WERI-Rb-1 (cell line): Measurements from ENCODE around the gene DBN1.

Experiments
- DNase-seq: peaks from one replicate; pipeline ENCODE4 v3.0.0-alpha.2; 2020
- H3K27ac ChIP-seq: fragments of 250-450 bp; sonication (Bioruptor Pico); 2 replicates; pipeline ENCODE4 v1.5.1; 2020; ENCODE audit warnings: mild to moderate bottlenecking, moderate library complexity
- H3K27me3 ChIP-seq: fragments of 250-450 bp; sonication (Bioruptor Pico); 2 replicates; pipeline ENCODE4 v1.5.1; 2021; ENCODE audit warnings: mild to moderate bottlenecking, low read depth, moderate library complexity; ENCODE audit not compliant: insufficient read depth, severe bottlenecking
- H3K36me3 ChIP-seq: fragments of 250-450 bp; sonication (Bioruptor Pico); 2 replicates; pipeline ENCODE4 v1.5.1; 2020; ENCODE audit warnings: mild to moderate bottlenecking, moderate library complexity
- H3K4me3 ChIP-seq: 2 replicates; pipeline ENCODE4 v1.5.1; 2011; ENCODE audit warnings: low read depth, mild to moderate bottlenecking, control low read depth, low read length
- H3K9me3 ChIP-seq: fragments of 250-450 bp; sonication (Bioruptor Pico); 2 replicates; pipeline ENCODE4 v1.5.1; 2021; ENCODE audit warnings: mild to moderate bottlenecking, moderate library complexity; ENCODE audit not compliant: severe bottlenecking
- TF ChIP-seq, protein P1 (sequence below): IDR thresholded peaks from 2 replicates; pipeline ENCODE4 v1.5.1; 2011; ENCODE audit warnings: low read depth, mild to moderate bottlenecking, control low read depth, inconsistent platforms, low read length

DBN1 gene

DNA sequence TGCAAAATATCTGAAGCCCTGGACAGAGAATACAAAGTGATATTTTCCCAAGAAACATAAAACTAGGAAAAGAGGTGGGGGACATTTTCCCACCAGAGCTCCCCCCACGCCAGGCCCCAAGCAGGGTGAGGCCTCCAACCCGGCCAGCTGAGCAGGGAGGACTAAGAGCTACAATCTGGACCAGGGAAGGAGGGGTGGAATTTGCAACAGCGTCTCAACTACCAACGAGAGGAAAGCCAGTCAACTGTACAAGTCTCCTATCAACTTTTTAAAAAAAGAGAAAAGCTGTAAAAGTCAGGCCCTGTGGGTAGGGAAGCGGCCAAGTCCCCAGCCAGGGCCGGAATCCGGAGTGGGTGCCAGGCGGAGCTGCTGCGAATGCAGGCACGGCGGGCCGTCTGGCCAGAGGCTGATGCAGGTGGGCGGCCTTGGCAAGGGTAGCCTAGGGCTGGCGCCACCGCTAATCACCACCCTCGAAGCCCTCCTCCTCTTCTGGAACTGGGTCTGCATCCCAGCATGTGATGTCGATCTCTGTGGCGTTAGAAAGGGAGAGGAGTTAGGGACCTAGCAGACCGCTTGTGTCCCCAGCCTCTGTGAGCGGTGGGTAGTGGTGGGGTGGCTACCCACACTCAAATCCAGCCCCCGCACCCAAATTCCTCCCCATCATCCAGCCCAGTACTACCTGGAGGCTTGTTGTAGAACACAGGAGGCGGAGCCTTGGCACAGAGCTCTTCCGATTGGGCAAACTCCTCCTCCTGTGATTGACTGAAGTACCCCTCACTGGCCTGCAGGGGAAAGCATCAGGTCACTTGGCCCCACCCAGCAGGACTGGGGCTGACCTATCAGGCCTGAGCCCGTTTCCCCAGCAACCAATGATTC is 16.2 kb downstream of the DBN1 start:
- no peaks in the 10 kb centered on the region for H3K27me3 ChIP-seq
- peaks cover 20% of the 10 kb centered on the region for H3K36me3 ChIP-seq
- DNase-seq: peak; percentile 84
- TF ChIP-seq, protein P1, sequence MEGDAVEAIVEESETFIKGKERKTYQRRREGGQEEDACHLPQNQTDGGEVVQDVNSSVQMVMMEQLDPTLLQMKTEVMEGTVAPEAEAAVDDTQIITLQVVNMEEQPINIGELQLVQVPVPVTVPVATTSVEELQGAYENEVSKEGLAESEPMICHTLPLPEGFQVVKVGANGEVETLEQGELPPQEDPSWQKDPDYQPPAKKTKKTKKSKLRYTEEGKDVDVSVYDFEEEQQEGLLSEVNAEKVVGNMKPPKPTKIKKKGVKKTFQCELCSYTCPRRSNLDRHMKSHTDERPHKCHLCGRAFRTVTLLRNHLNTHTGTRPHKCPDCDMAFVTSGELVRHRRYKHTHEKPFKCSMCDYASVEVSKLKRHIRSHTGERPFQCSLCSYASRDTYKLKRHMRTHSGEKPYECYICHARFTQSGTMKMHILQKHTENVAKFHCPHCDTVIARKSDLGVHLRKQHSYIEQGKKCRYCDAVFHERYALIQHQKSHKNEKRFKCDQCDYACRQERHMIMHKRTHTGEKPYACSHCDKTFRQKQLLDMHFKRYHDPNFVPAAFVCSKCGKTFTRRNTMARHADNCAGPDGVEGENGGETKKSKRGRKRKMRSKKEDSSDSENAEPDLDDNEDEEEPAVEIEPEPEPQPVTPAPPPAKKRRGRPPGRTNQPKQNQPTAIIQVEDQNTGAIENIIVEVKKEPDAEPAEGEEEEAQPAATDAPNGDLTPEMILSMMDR: peak; percentile 41; the same call in 1 of the 2 replicates
- no peaks in the 10 kb centered on the region for H3K9me3 ChIP-seq
- H3K27ac ChIP-seq: no peak overlapping the region
- H3K4me3 ChIP-seq: no peak overlapping the region

DNA sequence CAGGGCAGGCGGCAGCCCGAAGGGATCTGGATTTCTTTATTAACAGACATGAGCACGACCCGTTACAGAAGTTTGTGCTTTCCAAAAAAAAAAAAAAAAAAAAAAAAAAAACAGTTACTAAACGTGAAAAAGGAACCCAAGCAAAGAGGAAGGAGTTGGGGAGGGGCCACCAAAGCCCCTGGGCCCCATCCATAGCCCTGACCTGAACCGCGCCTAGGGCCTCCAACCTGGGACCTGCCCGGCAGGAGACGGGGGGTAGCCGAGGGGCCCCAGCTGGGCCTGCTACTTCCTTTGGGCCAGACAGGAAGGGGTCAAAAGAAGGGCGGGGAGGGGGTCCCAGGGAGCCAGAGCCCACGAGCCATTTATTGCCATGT is 16.9 kb downstream of the DBN1 start:
- no peak overlapping the region for H3K4me3 ChIP-seq
- H3K27me3 ChIP-seq: no peaks in the 10 kb centered on the region
- peaks cover 20% of the 10 kb centered on the region for H3K36me3 ChIP-seq
- H3K9me3 ChIP-seq: no peaks in the 10 kb centered on the region
- TF ChIP-seq, protein P1: no peak
- DNase-seq: no peak
- no peak overlapping the region for H3K27ac ChIP-seq

DNA sequence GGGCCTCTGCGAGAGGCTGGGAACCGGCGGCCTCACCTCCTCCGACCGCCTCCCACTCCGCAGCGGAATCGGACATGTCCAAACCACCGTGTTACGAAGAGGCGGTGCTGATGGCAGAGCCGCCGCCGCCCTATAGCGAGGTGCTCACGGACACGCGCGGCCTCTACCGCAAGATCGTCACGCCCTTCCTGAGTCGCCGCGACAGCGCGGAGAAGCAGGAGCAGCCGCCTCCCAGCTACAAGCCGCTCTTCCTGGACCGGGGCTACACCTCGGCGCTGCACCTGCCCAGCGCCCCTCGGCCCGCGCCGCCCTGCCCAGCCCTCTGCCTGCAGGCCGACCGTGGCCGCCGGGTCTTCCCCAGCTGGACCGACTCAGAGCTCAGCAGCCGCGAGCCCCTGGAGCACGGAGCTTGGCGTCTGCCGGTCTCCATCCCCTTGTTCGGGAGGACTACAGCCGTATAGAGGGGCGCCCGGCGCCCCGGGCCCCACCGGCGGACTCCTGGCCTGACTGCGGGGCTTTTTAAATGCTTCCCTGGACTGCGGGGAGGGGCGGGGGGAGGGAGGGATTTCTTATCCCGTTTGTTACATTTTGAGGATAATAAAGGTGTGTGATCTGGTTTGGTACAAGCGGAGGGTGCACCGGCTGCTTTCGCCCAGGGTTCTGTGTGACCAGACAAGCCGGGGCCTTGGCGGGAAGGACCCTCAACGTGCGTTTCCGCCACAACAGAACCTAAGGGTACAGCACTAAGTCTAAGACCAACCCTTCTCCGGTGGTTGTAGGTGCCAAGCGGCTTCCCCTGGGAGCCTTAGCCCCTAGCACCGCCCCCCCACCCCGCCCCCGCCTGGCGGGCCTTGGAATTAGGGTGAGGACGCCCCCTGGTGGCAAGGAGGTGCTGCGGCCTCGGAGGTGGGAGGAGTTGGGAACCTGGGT is 17.5 kb downstream of the DBN1 start:
- DNase-seq: peak; percentile 89
- Histone ChIP-seq H3K4me3 (peak overlapping the region; percentile 52), H3K27ac (peak overlapping the region; percentile 80), H3K36me3 (peaks cover 20% of the 10 kb centered on the region), H3K27me3 (no peaks in the 10 kb centered on the region), H3K9me3 (no peaks in the 10 kb centered on the region)
- TF ChIP-seq, protein P1: peak; percentile 68

DNA sequence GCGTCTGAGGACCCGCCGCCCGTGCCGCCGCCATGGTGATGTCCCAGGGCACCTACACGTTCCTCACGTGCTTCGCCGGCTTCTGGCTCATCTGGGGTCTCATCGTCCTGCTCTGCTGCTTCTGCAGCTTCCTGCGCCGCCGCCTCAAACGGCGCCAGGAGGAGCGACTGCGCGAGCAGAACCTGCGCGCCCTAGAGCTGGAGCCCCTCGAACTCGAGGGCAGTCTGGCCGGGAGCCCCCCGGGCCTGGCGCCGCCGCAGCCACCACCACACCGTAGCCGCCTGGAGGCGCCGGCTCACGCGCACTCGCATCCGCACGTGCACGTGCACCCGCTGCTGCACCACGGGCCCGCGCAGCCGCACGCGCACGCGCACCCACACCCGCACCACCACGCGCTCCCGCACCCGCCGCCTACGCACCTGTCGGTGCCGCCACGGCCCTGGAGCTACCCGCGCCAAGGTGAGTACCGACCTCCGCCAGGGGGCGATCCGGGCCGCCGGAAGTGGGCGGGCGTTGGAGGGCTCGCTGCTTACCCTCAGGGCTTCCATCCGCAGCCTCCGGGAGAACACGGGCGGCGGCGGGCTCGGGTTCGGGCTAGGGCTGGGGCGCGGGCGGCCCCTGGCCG is 18.3 kb downstream of the DBN1 start:
- H3K9me3 ChIP-seq: no peaks in the 10 kb centered on the region
- peaks cover 20% of the 10 kb centered on the region for H3K36me3 ChIP-seq
- peak; percentile 81 for DNase-seq
- H3K27ac ChIP-seq: peak overlapping the region; percentile 80
- TF ChIP-seq, protein P1: peak; percentile 56
- H3K27me3 ChIP-seq: no peaks in the 10 kb centered on the region
- H3K4me3 ChIP-seq: peak overlapping the region; percentile 52

DNA sequence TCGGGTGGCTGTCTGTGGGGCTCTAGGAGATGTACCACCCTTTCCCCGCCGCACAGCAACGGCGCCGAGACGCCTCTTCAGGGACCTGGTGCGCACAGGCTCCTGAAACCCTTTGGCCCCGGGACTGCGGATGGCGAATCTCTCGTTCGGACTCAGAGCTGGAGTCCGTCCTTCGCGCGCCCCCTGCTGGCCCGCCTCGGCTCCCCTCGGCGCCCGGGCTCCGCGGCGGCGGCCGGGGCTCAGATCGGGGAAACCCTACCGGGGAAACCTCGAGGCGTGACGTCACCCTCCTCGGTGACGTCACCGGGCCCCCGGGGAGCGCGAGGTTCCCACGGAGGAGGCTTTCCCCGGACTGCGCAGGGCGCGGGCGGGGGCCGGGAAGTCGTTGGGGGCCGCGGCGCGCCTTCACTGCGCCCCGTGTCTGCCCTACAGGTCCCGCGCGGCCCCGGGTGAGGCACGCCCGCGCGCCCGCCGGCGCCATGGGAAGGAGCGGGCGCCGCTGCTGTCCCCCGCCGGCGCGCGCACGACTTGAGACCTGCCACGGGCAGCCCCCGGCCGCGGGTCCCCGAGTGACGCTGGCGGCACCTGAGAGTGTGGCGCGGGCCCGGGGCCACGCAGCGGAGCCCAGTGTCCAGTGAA is 18.9 kb downstream of the DBN1 start:
- H3K9me3 ChIP-seq: no peaks in the 10 kb centered on the region
- peak overlapping the region; percentile 80 for H3K27ac ChIP-seq
- H3K36me3 ChIP-seq: peaks cover 20% of the 10 kb centered on the region
- TF ChIP-seq, protein P1: peak; percentile 71
- DNase-seq: peak; percentile 83
- H3K4me3 ChIP-seq: peak overlapping the region; percentile 52
- H3K27me3 ChIP-seq: no peaks in the 10 kb centered on the region
